Measurements from ENCODE around the gene AAMDC. TPM values are rescaled to one million over a fixed set of nuclear protein-coding genes. Genes with fewer than 3 reads are reported as not detected.

Gene AAMDC
- total RNA-seq, 1 donor = 22.0 TPM

DNA sequence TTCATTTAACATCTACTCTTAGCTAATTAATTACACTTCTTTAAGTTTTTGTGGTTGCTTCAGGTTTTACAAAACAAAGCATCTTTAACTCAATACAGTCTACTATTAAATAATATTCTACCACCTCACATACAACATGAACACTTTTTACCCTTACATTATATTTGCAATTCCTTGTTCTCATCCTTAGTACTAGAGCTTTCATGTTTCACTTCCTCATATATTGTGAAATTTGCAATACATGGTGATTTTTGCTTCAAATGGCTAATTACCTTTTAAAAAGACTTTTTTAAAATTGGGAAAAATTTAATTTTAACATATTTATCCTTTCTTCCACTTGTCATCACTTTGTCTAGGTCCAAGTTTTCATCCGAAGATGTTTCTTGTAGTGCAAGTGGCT lies 37.9 kb upstream of the AAMDC start:
- no peak for DNase-seq (ENCODE audit: low read depth)
- H3K4me3 ChIP-seq (ENCODE audit: low read depth, low read length) = no peak overlapping the region
- no peak for TF ChIP-seq CTCF (IDR thresholded peaks at IDR 0.05; ENCODE audit: insufficient read depth, low read depth, low read length)

DNA sequence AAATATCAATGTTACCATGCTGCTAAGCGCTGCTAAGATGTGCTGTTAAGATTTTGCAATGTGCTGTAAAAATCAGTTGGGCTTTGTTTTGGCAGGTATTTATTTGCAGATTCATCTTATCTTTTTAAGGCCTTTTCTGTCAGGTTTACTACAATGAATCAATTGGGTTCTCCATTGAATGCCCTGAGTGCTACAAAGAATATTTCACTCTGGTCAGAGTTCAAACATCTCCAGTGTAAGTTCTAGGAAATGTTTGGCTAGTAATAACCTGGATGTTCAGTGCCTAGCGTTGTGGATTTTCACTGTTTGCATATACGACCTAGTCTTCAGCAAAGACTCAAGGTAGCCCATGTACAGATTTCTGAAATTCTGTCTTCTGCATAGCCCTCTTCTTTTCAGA lies 36.4 kb upstream of the AAMDC start:
- no peak for DNase-seq (ENCODE audit: low read depth)
- TF ChIP-seq CTCF (IDR thresholded peaks at IDR 0.05; ENCODE audit: insufficient read depth, low read depth, low read length) = no peak
- H3K4me3 ChIP-seq (ENCODE audit: low read depth, low read length) = no peak overlapping the region

DNA sequence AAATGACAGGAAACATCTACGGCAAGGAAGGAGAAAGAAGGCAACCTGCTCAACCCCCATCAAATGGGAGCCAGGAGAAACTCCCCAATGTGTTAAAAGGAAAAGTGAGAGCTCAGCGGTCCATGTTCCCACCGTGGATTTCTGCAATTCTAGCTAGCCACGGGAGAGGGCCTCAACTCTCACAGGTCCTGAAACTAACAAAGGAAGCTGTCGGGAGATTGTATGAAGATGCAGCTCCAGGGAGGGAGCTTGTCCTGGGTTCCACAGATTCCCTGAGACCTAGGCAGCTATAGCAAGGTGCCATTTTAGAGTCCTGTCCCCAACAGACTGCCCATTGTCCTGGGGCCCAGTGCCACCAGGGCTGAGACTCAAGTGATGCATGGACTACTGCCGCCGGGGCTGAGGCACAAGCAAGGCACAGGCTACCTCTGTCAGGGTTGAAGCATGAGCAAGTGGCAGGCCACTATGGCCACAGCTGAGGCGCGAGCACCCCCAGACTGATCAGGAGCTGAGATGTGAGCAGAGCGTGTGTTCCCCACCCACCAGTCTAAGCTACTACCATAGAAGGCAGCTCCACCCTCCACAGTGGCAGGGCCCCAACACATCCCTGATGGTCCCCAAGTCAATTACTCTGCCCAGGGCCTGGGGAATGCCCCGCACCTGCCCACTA lies 31.7 kb upstream of the AAMDC start:
- TF ChIP-seq CTCF (IDR thresholded peaks at IDR 0.05; ENCODE audit: insufficient read depth, low read depth, low read length) = no peak
- no peak overlapping the region for H3K4me3 ChIP-seq (ENCODE audit: low read depth, low read length)
- DNase-seq (ENCODE audit: low read depth) = no peak

GRCh38 chr11:77789731-77790476 lies 31.0 kb upstream of the AAMDC start:
- no peak for DNase-seq (ENCODE audit: low read depth)
- no peak for TF ChIP-seq CTCF (IDR thresholded peaks at IDR 0.05; ENCODE audit: insufficient read depth, low read depth, low read length)
- H3K4me3 ChIP-seq (ENCODE audit: low read depth, low read length) = no peak overlapping the region

DNA sequence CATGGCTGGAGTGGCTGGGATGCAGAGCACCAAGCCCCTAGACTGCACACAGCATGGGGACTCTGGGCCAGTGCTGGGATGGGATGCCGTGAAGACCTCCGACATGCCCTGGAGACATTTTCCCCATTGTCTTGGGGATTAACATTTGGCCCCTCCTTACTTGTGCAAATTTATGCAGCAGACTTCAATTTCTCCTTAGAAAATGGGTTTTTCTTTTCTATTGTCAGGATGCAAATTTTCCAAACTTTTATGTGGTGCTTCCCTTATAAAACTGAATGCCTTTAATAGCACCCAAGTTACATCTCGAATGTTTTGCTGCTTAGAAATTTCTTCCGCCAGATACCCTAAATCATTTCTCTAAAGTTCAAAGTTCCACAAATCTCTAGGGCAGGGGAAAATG lies 29.6 kb upstream of the AAMDC start:
- H3K4me3 ChIP-seq (ENCODE audit: low read depth, low read length) = no peak overlapping the region
- no peak for TF ChIP-seq CTCF (IDR thresholded peaks at IDR 0.05; ENCODE audit: insufficient read depth, low read depth, low read length)
- no peak for DNase-seq (ENCODE audit: low read depth)

GRCh38 chr11:77793972-77794371 lies 27.0 kb upstream of the AAMDC start:
- no peak for TF ChIP-seq CTCF (IDR thresholded peaks at IDR 0.05; ENCODE audit: insufficient read depth, low read depth, low read length)
- H3K4me3 ChIP-seq (ENCODE audit: low read depth, low read length) = no peak overlapping the region
- DNase-seq (ENCODE audit: low read depth) = no peak

Data from fibroblast of villous mesenchyme (primary cell).